Peyer's patch (tissue), 4 donors: ENCODE measurements around the gene CALML3. TPM values are rescaled to one million over a fixed set of nuclear protein-coding genes. Genes with fewer than 3 reads are reported as not detected.

Experiments used
- DNase-seq, 3 donors: peaks; one replicate each; pipeline ENCODE4 v3.0.0-alpha.2; 2017 to 2019
- H3K27ac ChIP-seq, 4 donors: fragments of 200-600 bp; sonication (generic); one replicate each; pipeline ENCODE4 v1.5.1; 2016 to 2019
- H3K27me3 ChIP-seq, 2 donors: fragments of 200-600 bp; sonication (generic); one replicate each; pipeline ENCODE4 v1.5.1; 2019
- H3K36me3 ChIP-seq, 3 donors: fragments of 200-600 bp; sonication (generic); one replicate each; pipeline ENCODE4 v1.5.1; 2016 to 2019
- H3K4me1 ChIP-seq, 4 donors: fragments of 200-600 bp; sonication (generic); one replicate each; pipeline ENCODE4 v1.5.1; 2016 to 2019
- H3K4me3 ChIP-seq, 4 donors: fragments of 200-600 bp; sonication (generic); 1 replicate in 3 of 4; 2 replicates in 1 of 4; pipeline ENCODE4 v1.5.1; 2016 to 2019; ENCODE audit warnings: mild to moderate bottlenecking in 1 of 4
- H3K9me3 ChIP-seq, 4 donors: fragments of 200-600 bp; sonication (generic); one replicate each; pipeline ENCODE4 v1.5.1; 2016 to 2019; ENCODE audit warnings: mild to moderate bottlenecking in 1 of 4
- POLR2A ChIP-seq, 2 donors: fragments of 450-650 bp; IDR thresholded peaks; one replicate each; pipeline ENCODE4 v1.5.1; 2017; ENCODE audit warnings: antibody characterized with exemption in 2 of 2, mild to moderate bottlenecking in 2 of 2, moderate library complexity in 2 of 2
- total RNA-seq, 4 donors: library from RNA; depleted of rRNA; stranded (reverse); fragments of >200 nt; gene quantifications; one replicate each; pipeline ENCODE4 v1.1.0, GENCODE V29; 2016
- TF ChIP-seq, protein P1 (sequence below), 6 experiments: fragments of 450-650 bp in 4 of 6; fragments of 200-600 bp in 2 of 6; sonication (generic) in 1 of 6; IDR thresholded peaks; one replicate each; pipeline ENCODE4 v1.5.1; 2017 to 2019; ENCODE audit warnings: antibody characterized with exemption in 6 of 6, mild to moderate bottlenecking in 3 of 6, moderate library complexity in 1 of 6

Gene CALML3
- total RNA-seq, 4 donors from 2014 or later, result not detected

DNA sequence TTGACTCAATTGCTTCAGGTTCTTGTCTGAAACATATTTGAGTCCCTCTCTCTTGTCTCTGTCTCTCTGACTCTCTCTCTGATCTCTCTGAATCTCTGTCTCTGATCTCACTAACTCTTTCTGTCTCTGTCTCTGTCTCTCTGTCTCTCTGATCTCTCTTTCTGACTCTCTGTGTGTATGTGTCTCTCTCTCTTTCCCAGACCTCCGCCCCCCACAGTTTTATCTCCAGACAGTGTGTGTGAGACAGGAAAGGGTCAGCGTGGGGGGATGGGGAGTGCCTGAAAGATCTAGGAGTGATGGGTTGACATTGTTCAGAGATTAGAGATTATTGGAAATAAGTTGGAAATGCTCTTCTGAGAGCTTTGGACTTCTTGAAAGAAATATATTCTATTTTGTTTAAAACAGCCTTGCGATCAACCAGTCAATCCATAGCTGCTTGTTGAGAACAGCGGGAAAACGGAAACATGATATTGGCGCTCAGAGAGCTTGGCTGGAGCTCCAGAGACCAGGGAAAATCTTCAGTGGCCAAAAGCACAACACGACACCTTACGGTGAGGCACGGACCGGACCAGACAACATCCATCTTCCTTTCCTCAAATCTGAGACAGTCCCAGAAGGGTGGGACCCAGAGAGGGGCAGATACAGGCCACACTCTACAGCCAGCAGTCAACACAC, 35.5 kb downstream of the CALML3 start:
- H3K36me3 ChIP-seq, result no peaks in the 10 kb centered on the region
- H3K27me3 ChIP-seq, result no peaks in the 10 kb centered on the region
- TF ChIP-seq POLR2A (IDR thresholded peaks at IDR 0.05), result no peak
- TF ChIP-seq, protein P1, sequence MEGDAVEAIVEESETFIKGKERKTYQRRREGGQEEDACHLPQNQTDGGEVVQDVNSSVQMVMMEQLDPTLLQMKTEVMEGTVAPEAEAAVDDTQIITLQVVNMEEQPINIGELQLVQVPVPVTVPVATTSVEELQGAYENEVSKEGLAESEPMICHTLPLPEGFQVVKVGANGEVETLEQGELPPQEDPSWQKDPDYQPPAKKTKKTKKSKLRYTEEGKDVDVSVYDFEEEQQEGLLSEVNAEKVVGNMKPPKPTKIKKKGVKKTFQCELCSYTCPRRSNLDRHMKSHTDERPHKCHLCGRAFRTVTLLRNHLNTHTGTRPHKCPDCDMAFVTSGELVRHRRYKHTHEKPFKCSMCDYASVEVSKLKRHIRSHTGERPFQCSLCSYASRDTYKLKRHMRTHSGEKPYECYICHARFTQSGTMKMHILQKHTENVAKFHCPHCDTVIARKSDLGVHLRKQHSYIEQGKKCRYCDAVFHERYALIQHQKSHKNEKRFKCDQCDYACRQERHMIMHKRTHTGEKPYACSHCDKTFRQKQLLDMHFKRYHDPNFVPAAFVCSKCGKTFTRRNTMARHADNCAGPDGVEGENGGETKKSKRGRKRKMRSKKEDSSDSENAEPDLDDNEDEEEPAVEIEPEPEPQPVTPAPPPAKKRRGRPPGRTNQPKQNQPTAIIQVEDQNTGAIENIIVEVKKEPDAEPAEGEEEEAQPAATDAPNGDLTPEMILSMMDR (IDR thresholded peaks at IDR 0.05), result no peak
- no peak overlapping the region for H3K27ac ChIP-seq
- peak in 1 of 3 donors; percentile 28 for DNase-seq
- no peak overlapping the region for H3K4me3 ChIP-seq
- no peaks in the 10 kb centered on the region for H3K9me3 ChIP-seq
- peaks cover 0 to 13% (median 0%) of the 10 kb centered on the region in 4 donors for H3K4me1 ChIP-seq

- H3K4me3 ChIP-seq, result no peak overlapping the region
- no peak overlapping the region for H3K27ac ChIP-seq
- H3K9me3 ChIP-seq, result no peaks in the 10 kb centered on the region
- no peaks in the 10 kb centered on the region for H3K27me3 ChIP-seq
- peak in 1 of 3 donors; percentile 43 for DNase-seq
- no peaks in the 10 kb centered on the region for H3K36me3 ChIP-seq
- H3K4me1 ChIP-seq, result peaks cover 0 to 13% (median 0%) of the 10 kb centered on the region in 4 donors
- TF ChIP-seq, protein P1 (IDR thresholded peaks at IDR 0.05), result no peak
- no peak for TF ChIP-seq POLR2A (IDR thresholded peaks at IDR 0.05)
Observed at GRCh38 chr10:5560817-5561703, 36.3 kb downstream of the CALML3 start.

- no peaks in the 10 kb centered on the region for H3K9me3 ChIP-seq
- no peaks in the 10 kb centered on the region for H3K36me3 ChIP-seq
- DNase-seq, result peak in 1 of 3 donors; percentile 25
- H3K27me3 ChIP-seq, result no peaks in the 10 kb centered on the region
- H3K4me3 ChIP-seq, result no peak overlapping the region
- H3K27ac ChIP-seq, result no peak overlapping the region
- peaks cover 0 to 13% (median 0%) of the 10 kb centered on the region in 4 donors for H3K4me1 ChIP-seq
- TF ChIP-seq POLR2A (IDR thresholded peaks at IDR 0.05), result no peak
- TF ChIP-seq, protein P1 (IDR thresholded peaks at IDR 0.05), result no peak
Observed at GRCh38 chr10:5561704-5562645, 37.2 kb downstream of the CALML3 start.

DNA sequence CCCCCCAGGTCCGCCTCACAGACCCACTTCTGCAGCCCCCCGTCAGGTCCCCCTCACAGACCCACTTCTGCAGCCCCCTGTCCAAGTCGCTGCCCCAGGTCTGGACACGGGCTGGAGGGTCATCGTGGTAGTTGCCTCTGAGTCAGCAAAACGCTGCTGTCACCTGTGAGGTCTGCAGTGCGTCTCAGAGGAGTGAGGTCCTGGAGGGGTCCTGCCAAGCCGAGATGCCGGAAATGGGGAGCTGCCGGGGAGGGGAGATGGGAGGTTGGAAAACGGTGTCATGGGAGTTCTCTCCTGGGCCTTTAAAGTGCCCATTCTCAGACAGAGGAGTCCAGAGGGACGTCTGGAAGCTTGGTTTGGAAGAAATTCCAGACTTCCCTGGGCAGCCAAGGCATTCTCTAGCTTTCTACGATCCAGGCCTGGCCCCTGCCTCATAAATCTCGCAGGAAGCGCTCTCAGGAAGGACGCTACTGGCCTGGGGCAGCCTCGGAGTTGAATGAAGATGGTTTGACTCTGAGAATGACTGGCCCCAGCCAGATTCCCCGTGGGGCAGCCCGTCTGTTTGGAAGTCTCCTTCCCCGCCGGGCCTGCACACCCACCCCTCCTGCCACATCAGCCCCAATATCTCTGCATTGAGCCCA, 38.7 kb downstream of the CALML3 start:
- TF ChIP-seq, protein P1 (IDR thresholded peaks at IDR 0.05), result no peak
- no peak for TF ChIP-seq POLR2A (IDR thresholded peaks at IDR 0.05)
- H3K36me3 ChIP-seq, result no peaks in the 10 kb centered on the region
- H3K4me3 ChIP-seq, result no peak overlapping the region
- peak in 1 of 3 donors; percentile 36 for DNase-seq
- H3K27me3 ChIP-seq, result no peaks in the 10 kb centered on the region
- peaks cover 0 to 22% (median 0%) of the 10 kb centered on the region in 4 donors for H3K4me1 ChIP-seq
- H3K9me3 ChIP-seq, result no peaks in the 10 kb centered on the region
- peak overlapping the region in 1 of 4 donors; percentile 55 for H3K27ac ChIP-seq
